ENCODE measurements around the gene SEC22C.
A peak's percentile ranks its signal among the peaks of the same experiment; 100 is the strongest.

Gene SEC22C

GRCh38 chr3:42505128-42505848 lies 76.5 kb downstream of the SEC22C start:
- H3K4me1 ChIP-seq (ENCODE audit: insufficient read depth, insufficient read length): peaks cover 8% of the 10 kb centered on the region
- no peak for DNase-seq (ENCODE audit: low read depth, low spot score)

GRCh38 chr3:42504334-42505127 lies 77.2 kb downstream of the SEC22C start:
- Histone ChIP-seq H3K4me1 (ENCODE audit: insufficient read depth, insufficient read length) (peaks cover 8% of the 10 kb centered on the region), H3K27me3 (ENCODE audit: insufficient read depth, insufficient read length) (peaks cover 38% of the 10 kb centered on the region), H3K36me3 (ENCODE audit: insufficient read depth, insufficient read length, low read length) (no peaks in the 10 kb centered on the region), H3K9ac (ENCODE audit: insufficient read length, low read depth) (no peak overlapping the region), H3K9me3 (ENCODE audit: insufficient read depth, low read length) (no peaks in the 10 kb centered on the region), H3K4me3 (ENCODE audit: insufficient read length, low read depth) (no peak overlapping the region)
- TF ChIP-seq YY1 (IDR thresholded peaks at IDR 0.05; ENCODE audit: insufficient read depth, insufficient read length) (no peak), ZNF274 (IDR thresholded peaks at IDR 0.05; ENCODE audit: low read depth, low read length) (no peak), SUZ12 (IDR thresholded peaks at IDR 0.05; ENCODE audit: extremely low read depth, insufficient read depth, insufficient read length) (no peak)
- DNase-seq (ENCODE audit: low read depth, low spot score): no peak

More at GRCh38 chr3:42505128-42505848, 76.5 kb downstream of the SEC22C start:
- TF ChIP-seq ZNF274 (IDR thresholded peaks at IDR 0.05; ENCODE audit: low read depth, low read length) (no peak), YY1 (IDR thresholded peaks at IDR 0.05; ENCODE audit: insufficient read depth, insufficient read length) (no peak), SUZ12 (IDR thresholded peaks at IDR 0.05; ENCODE audit: extremely low read depth, insufficient read depth, insufficient read length) (no peak)
- Histone ChIP-seq H3K9ac (ENCODE audit: insufficient read length, low read depth) (no peak overlapping the region), H3K4me3 (ENCODE audit: insufficient read length, low read depth) (no peak overlapping the region), H3K9me3 (ENCODE audit: insufficient read depth, low read length) (no peaks in the 10 kb centered on the region), H3K27me3 (ENCODE audit: insufficient read depth, insufficient read length) (peaks cover 30% of the 10 kb centered on the region), H3K36me3 (ENCODE audit: insufficient read depth, insufficient read length, low read length) (no peaks in the 10 kb centered on the region)

GRCh38 chr3:42503957-42504333 lies 77.8 kb downstream of the SEC22C start:
- H3K4me3 ChIP-seq (ENCODE audit: insufficient read length, low read depth): no peak overlapping the region
- H3K9me3 ChIP-seq (ENCODE audit: insufficient read depth, low read length): no peaks in the 10 kb centered on the region
- peaks cover 10% of the 10 kb centered on the region for H3K4me1 ChIP-seq (ENCODE audit: insufficient read depth, insufficient read length)
- H3K27me3 ChIP-seq (ENCODE audit: insufficient read depth, insufficient read length): peaks cover 43% of the 10 kb centered on the region
- no peak overlapping the region for H3K9ac ChIP-seq (ENCODE audit: insufficient read length, low read depth)
- DNase-seq (ENCODE audit: low read depth, low spot score): no peak
- TF ChIP-seq YY1 (IDR thresholded peaks at IDR 0.05; ENCODE audit: insufficient read depth, insufficient read length): no peak
- no peak for TF ChIP-seq SUZ12 (IDR thresholded peaks at IDR 0.05; ENCODE audit: extremely low read depth, insufficient read depth, insufficient read length)
- no peak for TF ChIP-seq ZNF274 (IDR thresholded peaks at IDR 0.05; ENCODE audit: low read depth, low read length)
- H3K36me3 ChIP-seq (ENCODE audit: insufficient read depth, insufficient read length, low read length): no peaks in the 10 kb centered on the region

GRCh38 chr3:42503251-42503924 lies 78.4 kb downstream of the SEC22C start:
- Histone ChIP-seq H3K4me3 (ENCODE audit: insufficient read length, low read depth) (peak overlapping the region; percentile 44), H3K4me1 (ENCODE audit: insufficient read depth, insufficient read length) (peaks cover 10% of the 10 kb centered on the region), H3K9me3 (ENCODE audit: insufficient read depth, low read length) (no peaks in the 10 kb centered on the region), H3K27me3 (ENCODE audit: insufficient read depth, insufficient read length) (peaks cover 48% of the 10 kb centered on the region), H3K9ac (ENCODE audit: insufficient read length, low read depth) (peak overlapping the region; percentile 76), H3K36me3 (ENCODE audit: insufficient read depth, insufficient read length, low read length) (no peaks in the 10 kb centered on the region)
- no peak for DNase-seq (ENCODE audit: low read depth, low spot score)
- TF ChIP-seq YY1 (IDR thresholded peaks at IDR 0.05; ENCODE audit: insufficient read depth, insufficient read length): no peak
- no peak for TF ChIP-seq ZNF274 (IDR thresholded peaks at IDR 0.05; ENCODE audit: low read depth, low read length)
- TF ChIP-seq SUZ12 (IDR thresholded peaks at IDR 0.05; ENCODE audit: extremely low read depth, insufficient read depth, insufficient read length): no peak

GRCh38 chr3:42502429-42503250 lies 79.1 kb downstream of the SEC22C start, which contains the start of gene VIPR1:
Gene VIPR1, plus strand, starts transcription at chr3:42502643. Its CDS starts 93 bp downstream, at chr3:42502736.
- peak; percentile 81 for DNase-seq (ENCODE audit: low read depth, low spot score)
- peaks cover 15% of the 10 kb centered on the region for H3K4me1 ChIP-seq (ENCODE audit: insufficient read depth, insufficient read length)
- H3K27me3 ChIP-seq (ENCODE audit: insufficient read depth, insufficient read length): peaks cover 52% of the 10 kb centered on the region
- TF ChIP-seq YY1 (IDR thresholded peaks at IDR 0.05; ENCODE audit: insufficient read depth, insufficient read length) (no peak), ZNF274 (IDR thresholded peaks at IDR 0.05; ENCODE audit: low read depth, low read length) (no peak), SUZ12 (IDR thresholded peaks at IDR 0.05; ENCODE audit: extremely low read depth, insufficient read depth, insufficient read length) (no peak)
- H3K36me3 ChIP-seq (ENCODE audit: insufficient read depth, insufficient read length, low read length): no peaks in the 10 kb centered on the region
- H3K9me3 ChIP-seq (ENCODE audit: insufficient read depth, low read length): no peaks in the 10 kb centered on the region
- H3K4me3 ChIP-seq (ENCODE audit: insufficient read length, low read depth): peak within 1 kb of the TSS; percentile 44
- H3K9ac ChIP-seq (ENCODE audit: insufficient read length, low read depth): peak within 1 kb of the TSS; percentile 76

- Histone ChIP-seq H3K27me3 (ENCODE audit: insufficient read depth, insufficient read length) (peaks cover 52% of the 10 kb centered on the region), H3K9ac (ENCODE audit: insufficient read length, low read depth) (peak overlapping the region; percentile 69), H3K9me3 (ENCODE audit: insufficient read depth, low read length) (no peaks in the 10 kb centered on the region), H3K4me3 (ENCODE audit: insufficient read length, low read depth) (peak overlapping the region; percentile 44), H3K36me3 (ENCODE audit: insufficient read depth, insufficient read length, low read length) (no peaks in the 10 kb centered on the region), H3K4me1 (ENCODE audit: insufficient read depth, insufficient read length) (peaks cover 19% of the 10 kb centered on the region)
- DNase-seq (ENCODE audit: low read depth, low spot score): no peak
- no peak for TF ChIP-seq ZNF274 (IDR thresholded peaks at IDR 0.05; ENCODE audit: low read depth, low read length)
- TF ChIP-seq SUZ12 (IDR thresholded peaks at IDR 0.05; ENCODE audit: extremely low read depth, insufficient read depth, insufficient read length): no peak
- TF ChIP-seq YY1 (IDR thresholded peaks at IDR 0.05; ENCODE audit: insufficient read depth, insufficient read length): no peak
Measured at GRCh38 chr3:42501681-42502428, 79.9 kb downstream of the SEC22C start.
